ENCODE measurements around the gene RNU7-1.
A peak's percentile ranks its signal among the peaks of the same experiment; 100 is the strongest.

DNA sequence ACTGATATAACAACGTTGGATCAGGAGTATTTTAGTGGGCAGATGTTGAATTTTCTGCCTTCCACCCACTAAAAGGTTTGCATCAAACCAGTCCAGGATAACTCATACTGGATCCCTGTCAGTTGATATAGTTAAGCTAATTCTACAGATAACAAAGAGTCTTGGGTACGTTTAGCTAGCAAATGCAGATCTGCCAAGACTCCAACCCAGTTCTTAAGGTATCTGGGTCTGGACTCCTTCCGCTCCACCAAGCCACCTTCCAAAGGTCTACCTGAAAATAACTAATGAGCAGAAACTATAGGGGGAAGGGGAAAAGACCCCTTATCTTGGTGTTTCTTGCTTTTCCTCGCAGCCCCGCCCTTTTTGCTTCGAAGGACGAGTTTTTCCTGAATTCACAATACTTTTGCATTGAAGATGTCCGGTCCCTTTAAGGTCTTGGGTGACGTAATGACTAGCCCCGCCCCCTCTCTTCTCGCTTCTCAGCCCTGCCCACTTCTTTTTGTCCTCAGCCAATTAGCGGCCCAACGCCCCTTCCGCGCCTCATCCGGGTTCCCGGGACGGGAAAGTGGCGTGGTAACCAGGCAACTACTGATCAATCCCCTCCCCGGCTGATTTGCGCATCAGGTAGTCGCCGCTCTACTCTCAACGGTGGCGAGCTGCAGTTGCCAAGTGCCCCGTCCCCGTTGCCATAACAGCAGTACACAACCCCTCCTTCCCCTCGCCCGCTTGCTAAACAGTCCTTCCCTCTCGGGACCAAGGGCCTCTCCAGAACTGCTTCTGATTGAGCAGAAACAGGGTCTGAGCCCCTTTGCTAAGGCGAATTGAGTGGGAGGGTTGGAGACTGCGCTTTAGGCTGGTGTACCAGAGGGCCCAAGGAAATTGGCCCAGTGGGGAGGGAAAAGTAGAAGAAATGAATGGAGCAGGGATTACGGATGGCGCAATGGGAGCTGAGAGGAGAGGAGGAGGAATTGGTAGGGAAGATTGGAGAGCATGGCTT lies 39.0 kb upstream of the RNU7-1 start, which contains the start of gene LRRC23:
- TF ChIP-seq POLR2A (IDR thresholded peaks at IDR 0.05; ENCODE audit: low read depth, low read length) (peak; percentile 24; the same call in 1 of the 2 replicates), POLR2AphosphoS5 (IDR thresholded peaks at IDR 0.05; ENCODE audit: low read depth, low read length) (0 out of 2 replicates have a peak, but pooled peaks have one; percentile 47), TAF1 (IDR thresholded peaks at IDR 0.05; ENCODE audit: borderline replicate concordance, low read depth, low read length) (no peak)
